ENCODE data around the gene SLC2A1.

- TF ChIP-seq CTCF (conservative IDR thresholded peaks at IDR 0.05 in 1 of 2, IDR thresholded peaks at IDR 0.05 in 1 of 2; ENCODE audit: extremely low read depth in 1 of 2, insufficient read depth in 1 of 2, low read depth in 1 of 2, low read length in 2 of 2) = no peak
- no peak for TF ChIP-seq EZH2 (IDR thresholded peaks at IDR 0.05; ENCODE audit: borderline replicate concordance, low read length)
Observed at GRCh38 chr1:42960122-42960390, 1.4 kb upstream of the SLC2A1 start.
